Measurements from ENCODE around the gene CTAGE6.
"Not testable (repeated sequence)": the region's sequence is repeated elsewhere in the genome, so short reads cannot be mapped to it uniquely, and the experiment has no call there.

Gene CTAGE6

GRCh38 chr7:143757596-143757995, at the start of gene CTAGE6:
CTAGE6 (minus strand) TSS chr7:143757696; CDS start chr7:143757658, 38 bp downstream.
- DNase-seq (ENCODE audit: low read depth): not testable (repeated sequence)

- DNase-seq (ENCODE audit: low read depth): not testable (repeated sequence)
Observed at GRCh38 chr7:143806664-143807071, 49.2 kb upstream of the CTAGE6 start.

GRCh38 chr7:143797896-143798290, 40.4 kb upstream of the CTAGE6 start:
- not testable (repeated sequence) for DNase-seq (ENCODE audit: low read depth)

GRCh38 chr7:143797119-143797895, 39.8 kb upstream of the CTAGE6 start:
- DNase-seq (ENCODE audit: low read depth): not testable (repeated sequence)

GRCh38 chr7:143795653-143796052, 38.2 kb upstream of the CTAGE6 start:
- not testable (repeated sequence) for DNase-seq (ENCODE audit: low read depth)

- not testable (repeated sequence) for DNase-seq (ENCODE audit: low read depth)
Observed at GRCh38 chr7:143792633-143793032, 35.1 kb upstream of the CTAGE6 start.

GRCh38 chr7:143785415-143786182, 28.1 kb upstream of the CTAGE6 start:
- not testable (repeated sequence) for DNase-seq (ENCODE audit: low read depth)

- DNase-seq (ENCODE audit: low read depth): not testable (repeated sequence)
Observed at GRCh38 chr7:143779591-143779990, 22.1 kb upstream of the CTAGE6 start.

- not testable (repeated sequence) for DNase-seq (ENCODE audit: low read depth)
Observed at GRCh38 chr7:143772738-143773468, 15.4 kb upstream of the CTAGE6 start.

GRCh38 chr7:143767531-143767930, 10.0 kb upstream of the CTAGE6 start:
- DNase-seq (ENCODE audit: low read depth): not testable (repeated sequence)

- DNase-seq (ENCODE audit: low read depth): not testable (repeated sequence)
Observed at GRCh38 chr7:143765678-143766077, 8.2 kb upstream of the CTAGE6 start.

GRCh38 chr7:143763065-143763464, 5.6 kb upstream of the CTAGE6 start:
- DNase-seq (ENCODE audit: low read depth): not testable (repeated sequence)

- DNase-seq (ENCODE audit: low read depth): not testable (repeated sequence)
Observed at GRCh38 chr7:143745340-143745739, 12.2 kb downstream of the CTAGE6 start.

GRCh38 chr7:143737037-143737819, 20.3 kb downstream of the CTAGE6 start:
- DNase-seq (ENCODE audit: low read depth): peak; percentile 64

GRCh38 chr7:143735962-143736361, 21.5 kb downstream of the CTAGE6 start:
- DNase-seq (ENCODE audit: low read depth): no peak

GRCh38 chr7:143733876-143734275, 23.6 kb downstream of the CTAGE6 start:
- no peak for DNase-seq (ENCODE audit: low read depth)

- DNase-seq (ENCODE audit: low read depth): no peak
Observed at GRCh38 chr7:143728333-143728862, 29.1 kb downstream of the CTAGE6 start.

GRCh38 chr7:143727561-143727960, 29.9 kb downstream of the CTAGE6 start:
- not testable (repeated sequence) for DNase-seq (ENCODE audit: low read depth)

GRCh38 chr7:143726143-143726542, 31.4 kb downstream of the CTAGE6 start:
- not testable (repeated sequence) for DNase-seq (ENCODE audit: low read depth)

- DNase-seq (ENCODE audit: low read depth): not testable (repeated sequence)
Observed at GRCh38 chr7:143720335-143720734, 37.2 kb downstream of the CTAGE6 start.

GRCh38 chr7:143715543-143716193, 41.8 kb downstream of the CTAGE6 start:
- not testable (repeated sequence) for DNase-seq (ENCODE audit: low read depth)
